Esophagus muscularis mucosa (tissue), 4 donors: ENCODE results near the gene KIAA1755. TPM values are rescaled to one million over a fixed set of nuclear protein-coding genes. Genes with fewer than 3 reads are reported as not detected.

ENCODE experiments used
- DNase-seq: peaks from one replicate; pipeline ENCODE4 v3.0.0-alpha.2; 2017; ENCODE audit errors: extremely low spot score
- H3K27ac ChIP-seq, 4 donors: fragments of 200-600 bp; sonication (generic); replicated peaks in 1 of 4; 1 replicate in 3 of 4; 2 replicates in 1 of 4; pipeline ENCODE4 v1.5.1; 2016 to 2019; ENCODE audit warnings: mild to moderate bottlenecking in 1 of 4
- H3K27me3 ChIP-seq, 4 donors: fragments of 200-600 bp; sonication (generic); one replicate each; pipeline versions ENCODE4 v1.5.1 to v1.6.0; 2016 to 2019
- H3K36me3 ChIP-seq, 4 donors: fragments of 200-600 bp; sonication (generic); one replicate each; pipeline ENCODE4 v1.5.1; 2016 to 2019
- H3K4me1 ChIP-seq, 4 donors: fragments of 200-600 bp; sonication (generic); one replicate each; pipeline ENCODE4 v1.5.1; 2016 to 2019
- H3K4me3 ChIP-seq, 4 donors: fragments of 200-600 bp; sonication (generic); 1 replicate in 2 of 4; 2 replicates in 2 of 4; pipeline ENCODE4 v1.5.1; 2016 to 2019; ENCODE audit warnings: mild to moderate bottlenecking in 4 of 4, moderate library complexity in 1 of 4
- H3K9me3 ChIP-seq, 4 donors: fragments of 200-600 bp; sonication (generic); 1 replicate in 3 of 4; 2 replicates in 1 of 4; pipeline ENCODE4 v1.5.1; 2016 to 2019
- CTCF ChIP-seq, 3 experiments: fragments of 200-600 bp in 2 of 3; fragments of 450-650 bp in 1 of 3; sonication (generic) in 2 of 3; IDR thresholded peaks; one replicate each; pipeline ENCODE4 v1.5.1; 2017 to 2019; ENCODE audit warnings: antibody characterized with exemption in 3 of 3, mild to moderate bottlenecking in 2 of 3, moderate library complexity in 1 of 3
- EP300 ChIP-seq: sonication (generic); formaldehyde crosslinking; IDR thresholded peaks from one replicate; pipeline ENCODE4 v1.6.1; 2017; ENCODE audit warnings: antibody characterized with exemption
- POLR2A ChIP-seq: fragments of 450-650 bp; IDR thresholded peaks from one replicate; pipeline ENCODE4 v1.6.1; 2017; ENCODE audit warnings: antibody characterized with exemption, moderate library complexity, mild to moderate bottlenecking, low read depth
- POLR2AphosphoS5 ChIP-seq, 2 donors: sonication (generic); formaldehyde crosslinking; IDR thresholded peaks; one replicate each; pipeline ENCODE4 v1.6.1; 2017; ENCODE audit warnings: antibody characterized with exemption in 2 of 2
- WGBS: methylation state at CpG from one replicate; pipeline ENCODE4 v1.1.5; 2018; 5-methylcytosine and 5-hydroxymethylcytosine counted together
- intact Hi-C: fragments of 100-400 bp; cut with DNase I; formaldehyde crosslinking; loops from one replicate; pipeline ENCODE4 v1.15.1; 2023
- total RNA-seq, 4 donors: library from RNA; depleted of rRNA; stranded (reverse); fragments of >200 nt; gene quantifications; one replicate each; pipeline versions ENCODE4 v1.1.0 to v1.2.1, GENCODE V29; 2016

The KIAA1755 gene
- total RNA-seq, 4 donors from 2014 or later: 7.3 to 13.3 (median 8.5) TPM

GRCh38 chr20:38246357-38247165 lies 14.0 kb downstream of the KIAA1755 start:
- intact Hi-C loops: no loop called here
- Histone ChIP-seq H3K4me3 (no peak overlapping the region), H3K27ac (peak overlapping the region; percentile 72 to 86 (median 82)), H3K36me3 (peaks cover 0 to under 1% (median 0%) of the 10 kb centered on the region in 4 donors), H3K9me3 (peaks cover 0 to 18% (median 16%) of the 10 kb centered on the region in 4 donors), H3K27me3 (no peaks in the 10 kb centered on the region), H3K4me1 (peaks cover 2 to 69% (median 52%) of the 10 kb centered on the region in 4 donors)
- no peak for DNase-seq
- TF ChIP-seq CTCF (IDR thresholded peaks at IDR 0.05) (no peak), EP300 (peak; percentile 12), POLR2A (no peak), POLR2AphosphoS5 (IDR thresholded peaks at IDR 0.05) (peak; percentile 32 to 55)
- WGBS: 53% methylated on average over 13 of the region's 14 CpGs

DNA sequence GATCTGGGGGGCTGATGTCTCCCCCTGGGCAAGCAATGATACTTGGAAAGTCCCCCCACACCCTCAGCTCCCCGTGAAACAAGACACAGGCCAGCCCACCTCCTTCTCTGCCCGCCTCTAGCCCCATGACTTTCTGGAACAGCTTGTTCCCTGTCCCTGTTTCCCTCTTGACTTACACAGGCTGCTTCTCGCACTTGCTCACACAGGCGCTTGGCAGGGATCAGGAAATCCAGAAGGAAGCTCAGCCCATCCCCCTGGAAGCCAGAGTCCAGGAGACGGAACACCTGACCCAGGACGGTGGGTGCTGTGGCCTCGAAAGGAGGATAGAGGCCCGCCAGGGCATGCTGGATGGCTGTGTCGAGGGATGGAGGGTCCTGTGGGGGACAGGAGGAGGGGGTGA lies 14.8 kb downstream of the KIAA1755 start:
- intact Hi-C loops: no loop called here
- no peak overlapping the region for H3K4me3 ChIP-seq
- no peak for TF ChIP-seq CTCF (IDR thresholded peaks at IDR 0.05)
- TF ChIP-seq POLR2A: no peak
- peak; percentile 71 to 87 for TF ChIP-seq POLR2AphosphoS5 (IDR thresholded peaks at IDR 0.05)
- TF ChIP-seq EP300: peak; percentile 29
- H3K27me3 ChIP-seq: no peaks in the 10 kb centered on the region
- DNase-seq: no peak
- H3K4me1 ChIP-seq: peaks cover 2 to 60% (median 47%) of the 10 kb centered on the region in 4 donors
- H3K9me3 ChIP-seq: peaks cover 0 to 21% (median 17%) of the 10 kb centered on the region in 4 donors
- WGBS: 71% methylated on average over 7 of the region's 9 CpGs
- H3K27ac ChIP-seq: peak overlapping the region; percentile 74 to 86 (median 82)
- H3K36me3 ChIP-seq: peaks cover 0 to 9% (median 0%) of the 10 kb centered on the region in 4 donors

- WGBS: 87% methylated on average over 2 of the region's 2 CpGs
- no peak overlapping the region for H3K27ac ChIP-seq
- H3K4me1 ChIP-seq: peaks cover 2 to 47% (median 37%) of the 10 kb centered on the region in 4 donors
- peak in 1 of 2 donors; percentile 28 for TF ChIP-seq POLR2AphosphoS5 (IDR thresholded peaks at IDR 0.05)
- no peak for TF ChIP-seq EP300
- TF ChIP-seq CTCF (IDR thresholded peaks at IDR 0.05): no peak
- H3K27me3 ChIP-seq: peaks cover 0 to 3% (median 0%) of the 10 kb centered on the region in 4 donors
- no peak overlapping the region for H3K4me3 ChIP-seq
- H3K36me3 ChIP-seq: peaks cover 0 to 22% (median 1%) of the 10 kb centered on the region in 4 donors
- DNase-seq: no peak
- peaks cover 0 to 21% (median 17%) of the 10 kb centered on the region in 4 donors for H3K9me3 ChIP-seq
- intact Hi-C loops: no loop called here
Observed at GRCh38 chr20:38243709-38244020, 16.9 kb downstream of the KIAA1755 start.

- Histone ChIP-seq H3K4me3 (no peak overlapping the region), H3K9me3 (peaks cover 0 to 21% (median 17%) of the 10 kb centered on the region in 4 donors), H3K36me3 (peaks cover 0 to 24% (median 1%) of the 10 kb centered on the region in 4 donors), H3K27me3 (peaks cover 0 to 3% (median 0%) of the 10 kb centered on the region in 4 donors), H3K27ac (no peak overlapping the region), H3K4me1 (peaks cover 2 to 42% (median 35%) of the 10 kb centered on the region in 4 donors)
- no peak for DNase-seq
- no peak for TF ChIP-seq EP300
- peak in 1 of 3 experiments; percentile 17 for TF ChIP-seq CTCF (IDR thresholded peaks at IDR 0.05)
- intact Hi-C loops: no loop called here
- WGBS: 59% methylated on average over 5 of the region's 5 CpGs
Observed at GRCh38 chr20:38242848-38243708, 17.5 kb downstream of the KIAA1755 start.
